GM18873 (cell line): ENCODE data around the gene HOXA7.

ENCODE experiments used
- ATAC-seq: cut with Tn5 transposase; IDR thresholded peaks from one replicate; pipeline ENCODE4 v1.9.1; 2021; ENCODE audit warnings: mild to moderate bottlenecking, moderate library complexity, moderate number of reproducible peaks; ENCODE audit not compliant: unreplicated experiment, low FRiP score

The HOXA7 gene

DNA sequence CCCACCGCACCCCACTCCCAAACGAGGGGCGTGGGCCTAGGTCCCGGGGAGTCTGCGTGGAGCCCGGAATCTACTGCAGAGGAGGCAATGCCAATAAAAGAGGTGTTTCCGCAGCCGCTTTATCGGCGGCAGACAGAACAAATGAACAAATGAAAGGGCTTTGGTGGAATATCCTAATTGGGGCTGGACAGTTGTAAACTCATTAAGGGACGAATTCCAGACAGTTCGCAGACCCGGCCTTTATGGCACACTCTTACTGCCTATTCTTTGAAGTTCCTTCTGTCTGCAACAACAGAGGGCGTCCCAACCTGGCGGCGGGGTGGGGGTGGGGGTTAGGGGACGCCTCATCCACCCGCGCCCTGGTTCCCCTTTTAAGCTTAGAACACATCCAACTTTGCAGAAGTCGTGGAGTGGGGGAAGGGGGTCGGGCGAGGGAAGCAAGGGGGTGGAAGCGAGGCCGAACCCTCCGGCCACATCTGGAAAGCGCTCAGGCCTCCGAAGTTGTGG is 4.8 kb upstream of the HOXA7 start:
- ATAC-seq = no peak

DNA sequence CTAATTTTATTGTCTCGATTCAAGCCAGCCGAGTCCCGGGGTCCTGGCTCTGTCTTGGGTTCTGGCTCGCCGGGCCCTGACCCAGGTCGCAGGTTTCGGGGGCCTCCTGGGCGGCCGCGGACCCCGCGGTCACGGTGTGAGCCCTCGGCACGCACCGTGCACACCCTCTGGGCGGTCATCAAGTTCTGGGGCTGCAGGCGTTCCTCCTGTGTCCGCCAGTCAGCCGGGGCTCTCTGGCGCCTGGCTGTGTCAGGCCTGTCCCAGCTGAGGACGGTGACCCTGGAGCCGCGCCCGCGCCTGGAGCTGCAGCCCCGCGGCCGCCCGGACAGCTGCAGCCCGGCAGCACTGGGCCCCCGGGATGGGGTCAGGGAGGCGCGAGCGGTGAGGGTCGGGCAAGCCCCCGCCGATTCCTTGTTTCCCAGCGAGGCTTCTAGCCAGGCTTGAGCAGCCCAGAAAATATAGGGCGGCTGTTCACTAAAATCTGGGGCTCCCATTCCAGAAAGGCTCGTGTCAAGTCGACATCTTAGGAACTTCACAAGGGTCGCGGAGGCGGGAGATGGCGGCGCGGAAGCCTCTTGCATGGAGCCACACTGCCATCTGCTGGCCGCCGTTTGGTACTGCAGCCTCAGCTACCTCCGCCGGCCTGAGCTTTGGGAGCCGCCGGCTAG is 4.2 kb upstream of the HOXA7 start:
- ATAC-seq = no peak

DNA sequence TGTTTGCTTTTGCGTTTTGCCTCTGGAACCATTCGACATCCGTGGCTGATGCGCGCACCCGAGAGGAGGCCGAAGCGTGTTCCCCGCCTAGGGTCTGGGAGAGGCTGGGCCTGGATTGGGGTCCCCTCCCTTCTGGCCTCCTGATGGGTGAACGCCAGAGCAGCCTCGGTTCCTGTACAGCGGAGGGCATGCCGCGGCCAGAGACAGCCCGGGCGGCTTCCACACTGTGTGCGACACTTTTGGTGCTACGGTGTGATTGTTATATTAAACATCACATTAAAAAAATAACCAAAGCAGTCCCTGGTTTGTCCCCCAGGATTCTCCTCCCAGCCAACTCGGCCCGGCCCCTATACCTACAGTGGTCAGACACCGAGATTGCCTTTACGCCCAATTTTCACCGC is 3.7 kb upstream of the HOXA7 start:
- no peak for ATAC-seq

DNA sequence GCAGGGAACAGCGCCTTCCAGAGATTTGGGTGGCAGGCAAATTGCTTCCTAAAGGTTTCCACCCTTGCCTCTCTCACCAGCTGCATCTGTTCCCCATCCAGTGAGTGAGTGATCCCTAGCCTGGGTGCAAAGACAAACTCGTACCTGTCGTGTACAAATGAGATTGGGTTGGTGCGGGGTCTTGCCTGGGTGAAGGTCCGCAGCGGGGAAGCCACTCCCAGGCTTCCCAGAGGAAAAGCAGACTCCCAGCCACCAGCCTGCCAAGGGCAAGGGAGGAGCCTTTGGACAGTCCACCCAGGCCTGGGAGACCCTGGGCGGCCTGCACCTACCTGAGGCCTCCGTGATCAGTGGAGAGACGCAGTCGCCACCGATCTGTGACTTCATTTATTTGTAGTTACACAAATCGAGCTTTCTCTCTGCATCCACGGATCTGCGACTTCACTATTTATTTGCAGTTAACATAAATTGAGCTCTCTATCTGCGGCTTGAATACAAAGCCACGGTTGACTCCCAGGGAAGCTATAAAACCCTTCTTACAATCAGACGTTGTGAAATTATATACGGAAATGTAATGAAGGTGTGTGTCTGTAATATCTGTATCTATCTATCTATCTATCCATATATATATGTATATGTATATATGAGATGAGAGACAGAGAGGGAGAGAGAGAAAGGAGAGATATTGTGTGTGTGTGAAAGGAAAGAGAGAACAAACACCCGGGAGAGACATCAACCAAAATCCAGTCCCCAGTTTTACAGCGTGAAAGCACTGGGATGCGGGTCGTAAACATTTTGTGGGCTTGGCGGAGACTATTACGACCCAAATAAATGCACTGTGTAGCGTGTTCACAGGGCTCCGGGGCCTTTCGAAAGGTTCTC is 3.0 kb upstream of the HOXA7 start:
- ATAC-seq = no peak

DNA sequence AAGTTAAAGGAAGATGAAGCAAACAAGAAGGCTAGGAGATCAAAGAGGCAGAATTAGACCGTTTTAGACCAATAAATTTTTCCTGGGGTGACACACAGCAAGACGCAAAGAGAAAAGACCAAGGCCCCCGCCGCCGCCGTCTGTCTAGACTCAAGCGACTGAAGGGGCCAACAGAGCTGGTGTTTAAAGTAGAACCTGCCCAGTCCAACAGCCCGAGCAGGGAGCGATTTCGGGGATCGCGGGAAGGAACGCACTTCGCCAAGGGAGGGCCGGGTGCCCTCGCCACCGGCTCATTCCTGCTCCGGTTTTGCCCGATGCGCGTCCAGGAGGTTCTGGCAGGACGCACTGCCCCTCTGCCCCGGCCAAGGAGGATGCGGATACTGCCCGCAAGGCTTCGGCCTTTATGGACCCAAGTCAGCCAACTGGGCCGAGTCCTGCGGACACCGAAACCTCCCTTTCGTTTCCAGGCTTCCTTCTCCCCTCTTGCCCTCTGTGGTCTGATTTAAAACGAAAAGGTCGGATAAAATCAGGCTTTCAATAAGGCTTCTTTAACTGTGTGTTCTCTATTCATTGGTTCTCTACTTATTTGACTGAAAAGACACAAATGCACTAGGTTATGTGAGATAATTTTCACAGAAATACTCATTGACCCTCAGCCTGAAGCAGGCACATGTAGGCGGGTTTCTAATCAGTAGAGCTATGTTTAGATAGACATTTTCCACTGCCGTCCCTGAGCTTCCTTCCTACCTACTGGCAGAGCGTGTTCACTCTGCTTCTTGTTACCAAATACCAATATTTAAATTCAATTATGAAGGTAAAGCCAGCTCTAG is 2.2 kb upstream of the HOXA7 start:
- ATAC-seq = no peak

DNA sequence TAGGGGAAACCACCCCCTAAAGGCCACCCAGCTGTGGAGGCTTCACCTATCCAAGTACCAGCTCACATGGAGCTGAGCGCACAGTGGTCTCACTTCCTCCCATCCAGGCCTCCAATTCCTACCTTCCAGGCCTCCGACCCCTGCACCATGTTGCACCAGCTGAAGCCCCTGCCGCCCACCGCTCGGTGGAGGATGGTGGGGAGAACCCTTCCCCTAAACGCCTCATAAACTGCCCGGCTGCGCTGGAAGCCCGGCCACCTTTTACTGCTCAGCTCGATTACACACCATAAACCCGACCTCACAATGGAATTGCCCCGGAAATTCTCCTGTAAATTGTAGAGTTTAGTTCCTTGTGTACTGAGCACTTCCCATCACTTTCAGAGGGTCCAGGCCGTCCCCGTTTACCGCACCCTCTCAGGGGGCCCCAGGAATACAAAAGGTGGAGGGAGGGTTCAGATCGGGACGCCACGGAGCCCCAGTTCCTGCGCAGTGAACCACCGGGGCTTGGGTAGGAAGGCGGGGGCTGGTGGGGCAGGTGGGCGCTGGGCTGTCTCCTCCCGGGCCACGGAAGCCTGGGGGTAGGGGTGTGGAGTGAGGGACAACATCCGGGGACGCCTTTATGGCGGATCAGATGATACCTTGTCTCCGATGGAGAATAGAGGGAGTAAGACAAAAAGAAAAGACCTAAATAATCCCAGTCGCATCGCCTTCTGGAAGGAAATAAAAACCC is 1.4 kb upstream of the HOXA7 start:
- ATAC-seq = no peak

DNA sequence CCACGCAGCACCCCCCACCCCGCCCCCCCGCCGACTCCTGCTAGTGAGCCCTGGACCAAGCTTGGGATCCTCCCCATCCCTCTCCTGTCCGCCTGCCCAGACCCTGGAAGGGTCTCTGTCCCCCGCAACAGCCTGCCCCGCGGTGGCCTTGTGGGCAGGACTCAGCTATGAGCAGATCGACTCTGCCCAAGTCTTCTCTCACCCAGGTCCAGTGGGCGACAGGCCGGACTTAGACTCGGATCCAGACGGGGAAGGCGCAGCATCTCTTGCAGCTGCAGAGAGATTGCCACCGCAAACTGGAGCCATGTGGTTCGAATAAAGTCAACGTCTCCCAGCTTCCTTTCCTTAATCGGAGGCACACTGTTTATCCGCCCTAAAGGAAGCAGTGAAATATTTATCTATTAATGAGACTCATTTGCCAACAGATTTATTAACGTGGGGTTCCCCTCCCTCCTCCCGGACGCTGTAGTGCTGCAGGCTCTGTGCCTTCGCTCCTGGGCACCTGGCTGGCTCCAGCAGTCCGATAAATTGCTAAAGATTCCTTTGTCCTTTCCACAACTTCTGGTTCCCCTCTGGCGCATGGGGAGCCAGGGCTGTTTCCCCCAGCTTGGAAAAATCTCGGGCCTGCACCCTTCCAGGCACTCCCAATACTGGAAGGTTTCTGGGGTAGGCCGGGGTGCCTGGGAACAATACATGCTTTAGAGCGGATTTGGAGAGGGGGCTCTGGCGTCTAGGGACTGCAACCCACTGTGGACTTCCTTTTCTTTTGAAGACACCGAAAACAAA is 634 bp upstream of the HOXA7 start:
- ATAC-seq = no peak

DNA sequence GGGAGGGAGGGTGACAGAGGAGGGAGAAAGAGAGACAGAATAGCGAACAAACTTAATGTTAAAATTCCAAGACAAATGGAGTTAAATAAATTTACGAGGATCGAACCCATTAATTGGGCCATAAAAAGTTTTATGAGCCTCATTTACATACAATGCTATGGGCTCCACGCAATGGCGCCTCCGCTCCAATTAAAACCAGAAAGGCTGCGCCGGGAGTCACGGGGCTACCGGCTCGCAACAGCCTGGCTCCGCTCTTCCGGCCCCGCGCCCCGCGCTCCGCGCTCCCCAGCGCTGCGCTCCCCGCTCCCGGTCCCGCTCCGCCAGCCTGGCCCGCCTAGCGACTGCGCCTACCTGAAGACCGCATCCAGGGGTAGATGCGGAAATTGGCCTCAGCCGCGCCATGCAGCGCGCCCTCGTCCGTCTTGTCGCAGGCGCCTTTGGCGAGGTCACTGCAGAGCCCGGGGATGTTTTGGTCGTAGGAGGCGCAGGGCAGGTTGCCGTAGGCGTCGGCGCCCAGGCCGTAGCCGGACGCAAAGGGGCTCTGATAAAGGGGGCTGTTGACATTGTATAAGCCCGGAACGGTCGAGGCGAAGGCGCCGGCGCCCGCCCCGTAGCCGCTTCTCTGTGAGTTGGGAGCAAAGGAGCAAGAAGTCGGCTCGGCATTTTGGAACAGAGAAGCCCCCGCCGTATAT is 513 bp downstream of the HOXA7 start:
- no peak for ATAC-seq

DNA sequence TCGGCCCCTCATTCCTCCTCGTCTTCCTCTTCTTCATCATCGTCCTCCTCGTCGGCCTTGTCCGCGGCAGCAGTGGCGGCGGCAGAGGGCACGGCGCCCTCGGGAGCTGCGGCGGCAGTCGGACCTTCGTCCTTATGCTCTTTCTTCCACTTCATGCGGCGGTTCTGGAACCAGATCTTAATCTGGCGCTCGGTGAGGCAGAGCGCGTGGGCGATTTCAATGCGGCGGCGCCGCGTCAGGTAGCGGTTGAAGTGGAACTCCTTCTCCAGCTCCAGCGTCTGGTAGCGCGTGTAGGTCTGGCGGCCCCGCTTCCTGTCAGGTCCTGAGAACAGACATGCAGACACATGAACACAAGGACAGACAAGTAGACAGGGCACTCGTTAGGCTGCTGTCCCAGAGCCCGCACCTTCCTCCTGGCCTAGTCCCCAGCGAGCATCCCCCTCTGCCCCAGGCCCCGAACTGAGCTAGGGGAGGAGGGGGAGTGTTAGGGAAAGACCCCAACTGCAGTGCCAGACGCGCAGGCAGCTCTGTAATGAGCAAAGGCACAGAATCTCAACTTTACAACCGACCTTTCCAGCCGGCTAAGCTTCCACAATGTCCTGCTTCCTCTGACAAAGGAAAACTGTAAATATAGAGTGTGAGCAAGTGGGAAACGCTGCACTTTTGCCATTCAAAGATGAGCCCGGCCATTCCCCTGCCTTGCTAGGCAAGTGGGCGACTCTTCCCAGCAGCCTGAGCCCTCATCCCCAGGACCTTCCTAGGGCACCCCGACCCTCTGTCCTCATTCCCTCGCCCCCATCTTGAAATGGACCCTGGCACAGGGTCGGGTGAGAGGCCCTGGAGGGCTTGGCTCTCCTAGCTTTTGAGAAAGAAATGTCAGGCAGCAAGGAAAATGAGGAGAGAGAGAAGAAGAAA is 1.3 kb downstream of the HOXA7 start:
- ATAC-seq = no peak

DNA sequence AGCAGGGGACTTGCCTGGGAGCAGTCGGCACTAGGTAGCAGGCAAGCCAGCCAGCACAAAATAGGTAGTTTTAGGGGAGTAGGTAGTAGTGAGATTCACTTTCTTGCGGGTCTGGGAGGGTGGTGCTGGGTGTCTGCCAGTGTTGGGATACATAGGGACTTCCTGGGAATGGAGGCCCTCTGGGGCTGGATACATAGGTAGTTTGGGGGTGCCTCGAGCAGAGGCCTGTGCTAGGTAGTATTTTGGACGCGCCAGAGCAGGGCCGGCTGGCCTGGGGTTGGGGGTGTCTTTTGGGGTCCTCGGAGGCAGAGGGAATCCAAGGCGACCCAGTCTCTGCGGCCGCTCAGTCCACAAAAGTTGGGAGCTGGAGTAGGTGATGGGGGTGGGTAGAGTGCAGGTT is 2.1 kb downstream of the HOXA7 start:
- no peak for ATAC-seq

DNA sequence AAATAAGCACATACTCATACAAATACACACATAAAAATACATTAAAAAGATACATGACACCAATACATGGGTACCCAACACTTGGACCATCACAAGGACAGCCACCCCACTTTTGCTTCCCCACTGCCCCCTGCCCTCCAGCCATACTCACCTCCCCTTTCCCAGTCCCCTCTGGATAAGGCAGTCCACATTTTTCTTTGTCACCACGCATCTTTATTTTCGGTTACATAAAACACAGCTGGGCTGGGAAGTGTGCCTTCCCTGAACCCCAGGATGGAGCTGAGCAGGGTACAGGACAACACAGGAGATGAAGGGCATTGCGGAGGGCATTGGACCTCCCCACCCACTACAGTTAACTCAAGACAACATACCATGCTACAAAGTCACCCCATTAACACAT is 2.9 kb downstream of the HOXA7 start:
- no peak for ATAC-seq

DNA sequence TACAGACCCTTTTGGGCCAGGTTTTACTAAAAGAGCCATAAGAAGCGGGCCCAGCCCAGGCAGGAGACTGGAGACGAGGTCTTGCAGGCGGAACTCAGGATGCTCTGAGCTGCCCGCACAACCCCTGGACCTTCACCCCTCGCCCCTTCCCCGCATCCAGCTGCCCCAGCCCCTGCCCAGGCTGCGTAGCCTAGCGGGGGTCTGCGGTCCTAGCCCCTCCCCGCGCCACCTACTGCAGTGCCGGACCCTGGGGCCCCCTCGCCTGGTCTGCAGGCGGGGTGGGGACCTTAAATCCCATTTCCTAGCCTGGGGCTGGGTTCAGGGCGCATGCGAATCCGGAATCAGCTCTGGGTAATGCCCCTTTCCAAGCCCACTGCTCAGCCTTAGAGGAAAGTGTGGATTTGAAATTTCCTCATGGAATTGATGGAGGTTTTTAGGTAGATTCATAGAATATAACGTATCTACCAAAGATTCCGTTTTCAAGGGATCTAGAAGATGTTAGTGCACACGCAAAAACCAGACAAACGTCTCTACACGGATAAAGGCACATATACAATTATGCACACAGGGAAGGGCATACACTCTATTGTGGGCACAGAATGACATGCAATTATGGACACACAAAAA is 3.5 kb downstream of the HOXA7 start:
- ATAC-seq = no peak

DNA sequence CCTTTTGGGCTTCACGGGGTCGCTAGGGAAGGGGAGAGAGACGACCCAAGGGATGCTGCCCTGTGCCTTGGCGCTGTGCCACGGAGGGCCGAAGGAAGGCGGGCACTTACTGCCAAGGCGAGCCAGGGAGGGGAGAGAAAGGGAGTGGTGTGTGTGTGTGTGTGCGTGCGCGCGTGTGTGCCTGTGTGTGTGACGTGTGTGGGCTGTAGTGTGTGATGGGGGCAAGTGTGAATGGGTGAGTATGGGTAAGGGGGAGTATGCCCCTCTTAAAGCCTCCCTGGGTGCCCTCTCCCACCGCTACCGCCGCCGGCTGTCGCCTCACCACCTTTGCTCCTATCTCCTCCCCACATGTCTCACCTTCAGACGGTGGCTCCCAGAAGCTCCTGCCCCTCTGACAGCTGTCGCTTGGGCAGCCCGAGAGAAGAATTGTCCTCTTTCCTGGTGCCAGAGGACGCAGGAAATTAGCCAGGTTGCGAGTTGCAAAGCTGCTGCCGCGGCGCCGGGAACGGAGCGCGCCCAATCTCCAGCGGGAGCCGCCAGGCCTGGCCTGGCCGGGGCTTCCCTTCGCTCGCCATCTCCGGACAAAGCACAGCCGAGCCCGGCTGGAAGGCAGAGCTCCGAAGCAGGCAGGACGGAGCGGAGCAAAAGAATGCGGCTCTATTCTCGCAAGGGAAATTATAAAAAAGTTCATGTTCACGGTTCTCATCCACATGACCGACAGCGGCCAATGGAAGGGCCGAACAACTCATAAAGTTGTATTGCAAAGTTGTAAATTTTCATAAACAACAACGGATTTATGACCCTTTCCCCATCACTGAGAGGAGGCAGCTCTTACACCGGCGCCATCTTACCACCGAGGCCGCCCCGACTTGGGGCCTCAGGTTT is 4.3 kb downstream of the HOXA7 start, which contains the start of gene HOXA3:
Gene HOXA3 (minus strand): TSS at position 653 of the 885 bp plus-strand sequence. CDS start 41,943 bp downstream, outside the sequence.
- no peak for ATAC-seq

DNA sequence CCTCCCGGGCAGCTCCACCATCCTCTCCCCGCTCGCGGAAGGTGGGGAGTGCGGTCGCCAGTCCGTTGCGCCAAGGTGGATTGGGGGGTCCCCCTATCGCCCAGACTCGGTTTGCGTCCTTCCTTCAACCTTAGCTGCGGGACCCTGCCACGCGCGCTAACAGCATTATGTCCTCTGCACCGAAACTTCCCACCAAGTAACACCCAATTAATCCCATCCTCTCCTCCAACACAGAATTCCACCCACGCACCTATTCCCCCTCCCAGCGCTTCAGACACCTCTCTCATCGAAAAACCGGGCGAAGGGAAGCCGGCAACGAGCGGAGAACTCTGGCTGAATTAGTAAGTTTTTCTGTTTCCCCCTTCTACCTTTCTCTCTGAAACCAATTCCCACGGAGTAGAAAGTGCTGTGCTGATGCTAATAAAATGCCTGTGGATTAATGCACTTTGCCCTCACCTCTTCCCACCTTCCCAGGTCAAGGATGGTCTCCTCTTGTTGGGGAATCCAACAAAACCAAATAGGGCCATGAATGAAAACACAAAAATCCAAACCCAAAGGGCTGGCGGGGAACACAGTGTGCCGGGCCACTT is 5.0 kb downstream of the HOXA7 start:
- ATAC-seq = no peak

DNA sequence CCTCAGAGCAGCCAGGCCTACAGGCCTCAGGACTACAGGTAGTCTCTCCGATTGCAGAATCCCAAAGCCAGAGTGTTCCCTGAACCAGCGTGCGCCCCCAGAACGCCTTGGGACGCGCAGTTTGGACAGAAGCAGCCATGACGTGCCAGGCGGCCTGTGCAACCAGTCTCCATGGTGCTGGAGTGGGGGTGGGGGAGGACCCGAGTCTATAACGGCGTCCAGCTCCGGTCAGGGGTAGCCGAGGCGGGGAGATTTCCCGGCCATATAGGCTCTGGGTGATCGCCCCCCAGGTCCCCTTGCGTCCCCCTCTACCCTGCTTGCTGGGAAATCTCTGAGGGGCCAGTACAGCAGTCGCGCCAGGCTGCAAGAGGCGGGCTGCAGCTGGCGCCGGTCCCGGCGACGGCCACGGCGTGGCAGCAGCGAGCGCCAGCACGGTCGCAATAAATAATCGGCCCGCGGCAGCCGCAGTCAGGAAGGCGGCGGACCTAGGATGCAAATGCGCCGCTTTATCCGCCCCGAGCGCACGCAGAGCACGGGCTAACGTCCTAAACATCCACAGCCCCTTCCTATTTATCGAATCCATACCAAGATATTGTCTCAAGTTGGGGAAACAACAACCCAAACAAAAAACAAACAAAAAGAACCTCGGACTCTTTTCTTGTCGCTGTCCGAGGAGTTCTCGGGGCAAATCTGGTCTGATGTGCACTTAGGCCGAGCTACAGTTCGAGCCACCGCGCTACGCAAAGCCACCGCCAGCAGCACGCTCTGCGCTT is 5.7 kb downstream of the HOXA7 start:
- ATAC-seq = peak; percentile 50
